Posterior vena cava (tissue), 2 donors: Measurements from ENCODE around the gene CHD3. TPM values are rescaled to one million over a fixed set of nuclear protein-coding genes. Genes with fewer than 3 reads are reported as not detected.

ENCODE experiments used
- DNase-seq: peaks from one replicate; pipeline ENCODE4 v3.0.0-alpha.2; 2020; ENCODE audit warnings: low spot score
- intact Hi-C, 2 donors: fragments of 100-400 bp; cut with DNase I; formaldehyde crosslinking; loops; one replicate each; pipeline versions ENCODE4 v1.14.1 to v1.14.2; 2022 to 2023
- long read RNA-seq, 2 donors: library from polyadenylated mRNA; unstranded; transcript quantifications; one replicate each; pipeline ENCODE4 v2.0.0, GENCODE V29; 2020 to 2021
- total RNA-seq, 2 donors: library from RNA; stranded (reverse); fragmentation: NEBNext Ultra II Directional; extraction: Animal tissue kit (Norgen Biotek cat#: 25700); gene quantifications; one replicate each; pipeline ENCODE4 v1.2.1, GENCODE V29; 2021
- donor health status: DM: yes; HTN: yes; CAD: no.
- donor health status: DM: yes; HTN: yes; CAD: no.

Gene CHD3
- 100 to 1,000 TPM in 1 of 2 donors, 10 to 100 TPM in 1; 67.4 to 105 TPM for total RNA-seq
- long read RNA-seq, donor 1, partial matches to known transcripts, result 41 of 48 reads
- long read RNA-seq, donor 1, other reads (novel, unspliced or antisense), result 5 of 48 reads
- long read RNA-seq, donor 2, partial matches to known transcripts, result 51 of 54 reads
- long read RNA-seq, donor 2, other reads (novel, unspliced or antisense), result 1 of 54 reads

DNA sequence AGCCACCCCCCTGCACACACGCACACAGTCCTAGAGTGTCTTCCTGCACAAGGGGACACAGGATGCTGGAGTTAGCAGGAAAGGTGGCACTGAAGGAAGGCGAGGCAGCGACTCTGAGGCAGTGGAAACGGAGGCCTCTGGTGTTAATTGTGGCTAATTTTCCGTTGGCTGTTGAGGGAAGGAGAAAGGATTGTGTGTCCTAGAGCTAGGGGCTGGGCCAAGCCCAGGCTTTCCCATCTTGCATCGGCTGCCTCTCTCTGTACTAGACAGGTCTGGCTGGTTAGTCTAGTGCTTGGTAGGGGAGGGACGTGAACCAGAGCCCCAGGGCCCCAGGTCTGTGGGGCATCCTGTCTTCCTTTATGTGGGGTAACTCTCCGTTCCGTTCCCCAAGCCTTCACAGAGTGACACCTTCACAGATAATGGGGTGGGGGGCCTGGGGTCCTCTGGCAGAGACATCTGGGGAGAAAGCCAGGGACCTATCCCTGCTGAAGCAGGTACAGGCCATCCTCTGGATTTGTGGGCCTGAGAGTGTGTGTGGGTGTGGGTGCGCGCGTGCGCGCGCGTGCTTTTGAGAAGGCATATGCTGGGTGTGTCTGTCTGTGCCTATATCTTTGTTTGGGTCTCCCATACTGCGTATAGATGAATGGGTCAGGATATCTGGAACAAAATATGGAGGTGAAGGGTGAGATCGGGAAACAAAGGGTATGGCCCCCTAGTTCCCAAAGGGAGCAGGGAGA, at the start of gene CHD3:
Gene CHD3, plus strand, starts transcription at position 606 of the 737 bp plus-strand sequence. CDS start 212 bp downstream, outside the sequence.
- intact Hi-C loops, result no loop called here

DNA sequence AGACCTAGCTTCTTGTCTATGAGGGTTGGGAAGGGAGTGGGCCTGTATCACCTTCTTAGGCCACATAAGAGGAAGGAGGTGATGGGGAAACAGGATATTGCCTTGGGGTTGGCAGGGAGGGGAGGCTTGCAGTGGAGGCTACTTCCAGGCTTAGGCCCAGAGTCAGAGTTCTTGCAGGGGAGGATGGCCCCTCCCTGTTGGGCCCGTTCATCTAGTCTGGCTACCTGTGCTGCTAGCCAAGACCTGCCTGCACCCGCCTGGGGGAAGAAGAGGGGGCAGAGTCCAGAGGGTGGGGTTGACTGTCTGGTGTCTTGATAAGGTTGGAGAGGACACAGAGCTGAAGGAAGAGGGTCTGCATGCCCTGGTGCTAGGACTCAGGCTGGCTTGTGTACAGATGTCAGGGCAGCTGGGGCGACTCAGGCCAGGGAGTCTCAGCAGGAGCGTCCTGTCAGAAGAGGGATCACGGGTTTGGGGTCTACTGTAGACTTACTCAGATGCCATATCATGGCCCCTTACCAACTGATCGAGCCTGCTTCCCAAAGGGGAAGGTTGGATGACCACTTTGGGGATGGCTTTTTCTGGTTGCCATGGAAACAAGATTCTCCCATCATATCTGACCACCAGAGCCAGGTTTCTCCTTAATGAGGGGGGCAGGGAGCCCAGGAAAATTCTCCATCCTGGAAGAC, 49.3 kb upstream of the CHD3 start:
- intact Hi-C loops, result no loop called here
- DNase-seq, result no peak

More for the DNA sequence above, at the start of gene CHD3:
- no peak for DNase-seq

DNA sequence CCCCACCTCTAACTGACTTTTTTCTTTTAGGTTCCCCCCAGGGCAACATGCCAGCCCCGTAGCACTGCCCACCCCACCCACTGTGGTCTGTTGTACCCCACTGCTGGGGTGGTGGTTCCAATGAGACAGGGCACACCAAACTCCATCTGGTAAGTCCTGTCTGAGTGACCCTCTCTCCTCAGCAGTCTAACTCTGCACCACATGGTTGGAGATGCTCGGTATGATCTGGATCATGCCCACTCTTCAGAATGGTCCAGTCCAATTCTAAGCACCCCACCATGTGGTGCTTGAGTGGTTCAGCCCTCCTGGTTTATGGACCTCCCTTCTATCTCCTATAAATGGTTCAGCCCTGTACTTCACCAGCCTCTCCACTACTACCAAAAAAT, 48.7 kb upstream of the CHD3 start:
- intact Hi-C loops, result no loop called here
- DNase-seq, result no peak

DNA sequence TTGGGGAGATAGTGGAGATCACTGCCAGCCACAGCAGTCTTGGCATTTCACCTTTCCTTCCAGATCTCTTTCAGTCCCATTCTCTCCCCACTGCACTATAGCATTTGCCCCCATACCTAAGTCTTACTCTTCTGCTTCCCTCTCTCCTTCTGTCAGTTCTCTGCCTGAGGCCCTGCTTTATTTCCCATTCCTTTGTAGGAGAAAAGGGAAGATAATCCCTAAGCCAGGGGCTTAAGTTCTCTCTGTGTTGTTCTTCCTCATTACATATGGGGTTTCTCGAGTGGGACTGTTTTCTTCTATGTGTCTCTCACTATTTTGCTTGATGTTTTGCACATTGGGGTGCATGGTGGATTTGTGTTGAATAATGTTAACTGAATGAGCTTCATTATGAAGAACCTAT, 48.1 kb upstream of the CHD3 start:
- intact Hi-C loops, result no loop called here
- no peak for DNase-seq

DNA sequence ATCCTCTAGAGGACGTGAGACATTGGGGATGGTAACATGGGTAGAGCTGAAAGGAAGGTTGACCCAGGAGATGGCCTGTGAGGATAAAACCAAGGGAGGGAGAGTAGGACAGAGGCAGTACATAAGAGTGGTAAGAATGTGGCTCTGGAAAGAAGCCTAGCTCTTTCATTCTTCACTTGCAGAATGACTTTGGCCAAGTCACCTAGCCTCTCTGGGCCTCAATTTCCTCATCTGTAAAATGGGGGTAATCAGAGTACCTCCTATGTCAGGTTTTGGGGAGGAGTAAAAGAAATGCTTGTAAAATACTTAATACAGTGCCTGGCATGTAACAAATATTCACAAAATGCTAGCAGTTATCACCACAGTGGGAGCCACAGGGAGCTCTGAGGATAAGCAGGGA, 47.7 kb upstream of the CHD3 start:
- no peak for DNase-seq
- intact Hi-C loops, result no loop called here

DNA sequence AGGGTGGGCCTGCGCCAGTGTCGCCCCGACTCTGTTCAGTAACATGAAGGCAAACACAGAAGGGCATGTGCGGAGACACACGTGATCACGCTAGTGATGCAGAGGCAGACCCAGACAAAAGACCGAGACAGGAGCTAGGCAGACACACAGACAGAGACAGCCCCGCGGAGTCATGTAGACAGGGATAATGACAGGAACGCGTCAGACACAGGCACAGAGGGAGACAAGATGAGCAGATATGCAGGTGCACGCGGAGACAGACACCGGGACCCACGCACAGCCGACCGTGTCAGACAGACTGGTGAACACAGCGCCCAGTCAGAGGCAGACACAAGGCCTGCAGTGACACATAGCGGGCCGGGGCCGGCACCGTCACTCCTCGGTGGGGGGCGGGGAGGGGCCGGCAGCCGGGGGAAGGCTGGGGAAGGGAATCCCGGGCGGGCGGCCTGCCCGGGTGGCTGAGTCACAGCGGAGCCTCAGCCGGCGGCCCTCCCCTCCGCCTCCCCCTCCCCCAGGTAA, 47.1 kb upstream of the CHD3 start:
- DNase-seq, result peak; percentile 98
- intact Hi-C loops, result no loop called here

DNA sequence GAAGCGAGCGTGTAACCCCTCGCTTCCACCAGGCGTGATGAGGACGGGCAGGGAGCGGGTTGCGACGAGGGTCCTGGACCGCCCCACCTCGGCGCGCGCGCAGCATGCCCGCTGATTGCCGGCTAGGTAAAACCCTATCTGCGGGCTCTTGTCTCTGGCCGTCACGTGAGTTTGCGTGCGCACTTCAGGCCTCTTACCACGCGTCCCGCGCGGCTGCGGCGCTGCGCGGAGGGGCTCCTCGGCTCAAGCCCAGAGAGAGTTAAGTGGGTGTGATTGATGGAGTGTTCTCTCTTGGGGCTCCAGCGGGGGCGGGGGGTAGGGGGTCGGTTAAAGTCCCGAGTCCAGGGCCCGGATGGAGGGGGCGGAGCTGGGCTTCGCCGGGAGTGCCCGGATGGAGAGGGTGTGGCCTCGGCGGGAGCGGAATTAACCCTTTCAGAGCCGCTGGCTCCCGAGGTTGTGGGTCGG, 46.6 kb upstream of the CHD3 start:
- intact Hi-C loops, result no loop called here
- peak; percentile 97 for DNase-seq

DNA sequence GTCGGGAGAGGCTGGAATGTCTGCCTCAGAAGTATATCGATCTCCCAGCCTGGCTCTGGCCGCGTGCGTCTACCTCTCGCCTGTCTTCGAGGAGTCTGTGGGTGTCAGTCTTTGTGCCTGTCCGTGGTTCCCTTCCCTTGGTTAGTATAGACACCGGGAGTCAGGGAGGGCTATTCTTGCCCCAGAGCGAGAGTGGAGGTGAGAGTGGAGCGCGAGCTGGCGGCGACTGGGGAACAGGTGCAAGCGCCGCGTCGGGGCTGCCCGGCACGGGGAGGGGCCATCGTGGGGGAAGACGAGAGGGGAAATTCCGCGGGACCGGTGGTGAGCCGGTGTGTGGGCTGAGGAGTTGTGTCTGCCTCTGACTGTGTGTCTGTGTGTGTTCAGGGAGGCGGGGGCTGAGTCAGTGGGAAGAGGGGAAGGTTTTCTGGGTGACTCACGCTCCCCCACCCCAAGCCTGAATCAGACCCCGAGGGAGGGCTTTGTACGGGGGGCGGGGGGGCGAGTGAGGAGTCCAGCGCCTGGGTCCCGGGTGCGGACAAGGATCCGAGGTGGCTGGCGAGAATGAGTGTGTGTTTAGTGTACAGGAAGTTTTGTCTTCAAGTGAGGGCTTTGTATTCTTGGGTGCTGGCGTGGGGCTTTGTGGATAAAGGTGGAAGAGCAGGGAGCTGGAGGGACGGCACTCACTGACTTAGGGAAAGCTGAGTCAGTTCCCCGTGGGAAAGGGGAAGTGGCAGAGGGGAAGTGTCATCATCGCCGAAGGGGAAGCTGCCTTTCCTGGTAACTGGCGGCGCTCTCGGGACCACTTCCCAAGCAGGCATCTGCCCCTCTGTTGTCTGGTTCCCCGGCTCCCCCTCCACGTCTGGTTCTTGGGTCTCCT, 46.0 kb upstream of the CHD3 start:
- intact Hi-C loops, result no loop called here
- peak; percentile 95 for DNase-seq

DNA sequence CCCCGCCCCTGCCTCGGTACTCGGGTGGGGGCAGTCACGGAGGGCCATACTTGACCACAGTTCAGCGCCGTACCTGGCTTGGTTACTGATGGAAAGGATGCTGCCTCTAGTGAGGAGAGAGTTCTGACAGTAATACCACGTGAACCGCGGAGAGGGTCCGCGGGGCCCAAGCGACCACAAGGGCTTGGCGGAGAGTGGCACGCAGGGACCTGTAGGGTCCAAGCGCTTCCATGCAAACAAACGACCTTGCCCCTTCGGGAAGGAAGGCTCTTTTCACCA, 45.4 kb upstream of the CHD3 start:
- no peak for DNase-seq
- intact Hi-C loops, result no loop called here

DNA sequence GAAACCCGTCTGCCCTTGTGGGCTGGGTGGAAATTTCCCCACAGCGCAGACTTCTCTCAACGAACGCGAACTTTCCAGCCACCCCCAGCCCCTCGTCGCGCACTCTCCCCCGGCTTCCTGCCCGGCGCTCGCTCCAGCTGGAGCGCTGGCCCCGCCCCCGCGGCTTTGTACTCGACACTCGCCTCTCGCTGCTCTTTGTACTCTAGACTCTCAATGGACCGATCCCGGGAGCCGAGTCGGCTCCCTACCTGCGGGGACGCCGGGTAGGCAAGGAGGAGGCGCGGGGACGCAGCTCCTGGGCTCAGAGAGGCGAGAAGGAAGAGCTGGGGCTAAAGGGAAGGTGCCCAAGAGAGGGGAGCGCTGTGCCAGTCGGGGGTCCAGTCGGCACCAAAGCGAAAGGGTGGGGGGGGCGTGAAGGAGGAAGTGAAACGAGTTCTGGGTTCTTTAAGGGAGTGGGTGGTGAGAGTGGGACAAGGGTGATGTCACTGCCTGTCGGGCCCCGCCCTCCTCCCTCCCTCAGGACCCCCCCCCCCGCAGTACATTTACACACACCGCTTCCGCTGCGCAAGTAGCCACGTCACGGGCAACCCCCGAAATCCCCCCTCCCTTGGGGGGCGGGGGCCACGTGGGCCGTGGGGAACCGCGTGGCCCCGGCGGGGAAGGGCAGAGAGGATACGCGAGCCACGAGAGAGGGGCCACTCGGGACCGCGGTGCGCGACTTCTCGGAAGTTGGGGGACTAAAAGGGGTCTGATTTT, 44.9 kb upstream of the CHD3 start:
- peak; percentile 95 for DNase-seq
- intact Hi-C loops, result no loop called here

DNA sequence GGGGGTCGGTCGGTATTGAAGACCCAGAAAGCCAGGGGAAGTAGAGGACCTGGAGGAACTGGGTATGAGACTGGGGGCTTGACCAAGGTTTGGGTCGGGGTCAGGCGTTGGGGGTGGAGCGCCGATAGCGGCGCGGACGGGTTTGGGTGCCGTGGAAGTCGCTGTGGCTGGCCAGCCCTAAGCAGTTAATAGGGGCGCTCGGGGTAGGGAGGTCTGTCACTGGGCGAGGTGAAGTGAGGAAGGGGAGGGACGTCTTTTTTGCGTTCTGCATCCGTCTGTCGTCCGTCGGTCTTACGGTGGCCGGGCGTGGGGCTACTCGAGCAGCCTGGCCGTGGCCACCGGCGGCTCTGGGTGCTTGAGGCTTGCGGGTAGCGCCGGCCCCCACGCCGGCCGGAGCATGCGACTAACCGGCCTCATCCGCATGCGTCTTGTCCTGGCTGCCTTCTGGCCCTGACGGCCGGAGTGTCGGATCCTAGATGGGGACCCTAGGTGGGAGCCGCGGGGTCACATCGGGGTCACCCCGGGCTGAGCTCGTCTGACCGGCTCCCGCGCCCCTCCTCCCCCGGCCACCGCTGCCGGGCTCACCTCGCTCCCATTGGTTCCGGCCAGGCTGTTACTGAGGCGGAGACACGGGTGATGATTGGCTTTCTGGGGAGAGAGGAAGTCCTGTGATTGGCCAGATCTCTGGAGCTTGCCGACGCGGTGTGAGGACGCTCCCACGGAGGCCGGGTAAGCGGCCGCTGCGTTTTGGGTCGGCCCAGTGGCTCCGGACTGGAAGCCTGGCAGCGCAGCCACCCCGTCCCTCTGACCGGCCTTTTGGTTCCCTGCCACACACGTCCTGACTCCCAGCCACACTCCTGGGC, 44.1 kb upstream of the CHD3 start:
- DNase-seq, result peak; percentile 97
- intact Hi-C loops, result no loop called here

DNA sequence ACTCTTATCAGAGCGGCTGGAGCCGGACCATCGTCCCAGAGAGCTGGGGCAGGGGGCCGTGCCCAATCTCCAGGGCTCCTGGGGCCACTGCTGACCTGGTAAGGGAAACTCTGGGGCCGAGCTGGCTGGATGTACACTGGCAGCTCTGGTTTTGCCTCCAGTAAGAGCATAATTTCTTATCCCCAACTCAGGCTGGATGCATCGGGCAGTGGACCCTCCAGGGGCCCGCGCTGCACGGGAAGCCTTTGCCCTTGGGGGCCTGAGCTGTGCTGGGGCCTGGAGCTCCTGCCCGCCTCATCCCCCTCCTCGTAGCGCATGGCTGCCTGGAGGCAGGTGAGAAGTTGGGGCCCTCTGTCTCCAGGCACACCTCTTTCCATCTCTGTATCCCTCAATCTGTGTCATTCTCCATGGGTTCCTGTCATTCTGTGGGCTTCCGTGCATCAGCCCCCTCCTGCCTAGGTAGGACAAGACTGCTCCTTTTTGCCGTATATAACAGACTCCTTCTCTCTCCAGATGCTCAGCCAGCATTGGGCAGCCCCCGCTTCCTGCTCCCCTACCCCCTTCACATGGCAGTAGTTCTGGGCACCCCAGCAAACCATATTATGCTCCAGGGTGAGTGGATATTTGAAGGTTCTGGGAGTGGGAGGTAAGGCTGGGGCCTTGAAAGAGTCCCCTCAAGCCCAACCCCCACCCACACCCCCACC, 43.1 kb upstream of the CHD3 start:
- no peak for DNase-seq
- intact Hi-C loops, result no loop called here

DNA sequence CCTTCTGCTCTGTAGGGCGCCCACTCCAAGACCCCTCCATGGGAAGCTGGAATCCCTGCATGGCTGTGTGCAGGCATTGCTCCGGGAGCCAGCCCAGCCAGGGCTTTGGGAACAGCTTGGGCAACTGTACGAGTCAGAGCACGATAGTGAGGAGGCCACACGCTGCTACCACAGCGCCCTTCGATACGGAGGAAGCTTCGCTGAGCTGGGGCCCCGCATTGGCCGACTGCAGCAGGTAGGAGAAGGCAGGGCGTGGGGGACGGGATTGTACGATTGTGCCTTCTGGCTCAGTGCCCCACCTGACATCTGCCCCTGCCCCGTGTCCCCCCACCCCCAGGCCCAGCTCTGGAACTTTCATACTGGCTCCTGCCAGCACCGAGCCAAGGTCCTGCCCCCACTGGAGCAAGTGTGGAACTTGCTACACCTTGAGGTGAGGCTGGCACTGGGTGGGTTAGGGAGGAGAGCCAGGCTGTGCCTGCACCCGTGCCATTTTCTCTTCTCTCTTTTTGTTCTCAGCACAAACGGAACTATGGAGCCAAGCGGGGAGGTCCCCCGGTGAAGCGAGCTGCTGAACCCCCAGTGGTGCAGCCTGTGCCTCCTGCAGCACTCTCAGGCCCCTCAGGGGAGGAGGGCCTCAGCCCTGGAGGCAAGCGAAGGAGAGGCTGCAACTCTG, 42.4 kb upstream of the CHD3 start:
- DNase-seq, result peak; percentile 78
- intact Hi-C loops, result no loop called here

DNA sequence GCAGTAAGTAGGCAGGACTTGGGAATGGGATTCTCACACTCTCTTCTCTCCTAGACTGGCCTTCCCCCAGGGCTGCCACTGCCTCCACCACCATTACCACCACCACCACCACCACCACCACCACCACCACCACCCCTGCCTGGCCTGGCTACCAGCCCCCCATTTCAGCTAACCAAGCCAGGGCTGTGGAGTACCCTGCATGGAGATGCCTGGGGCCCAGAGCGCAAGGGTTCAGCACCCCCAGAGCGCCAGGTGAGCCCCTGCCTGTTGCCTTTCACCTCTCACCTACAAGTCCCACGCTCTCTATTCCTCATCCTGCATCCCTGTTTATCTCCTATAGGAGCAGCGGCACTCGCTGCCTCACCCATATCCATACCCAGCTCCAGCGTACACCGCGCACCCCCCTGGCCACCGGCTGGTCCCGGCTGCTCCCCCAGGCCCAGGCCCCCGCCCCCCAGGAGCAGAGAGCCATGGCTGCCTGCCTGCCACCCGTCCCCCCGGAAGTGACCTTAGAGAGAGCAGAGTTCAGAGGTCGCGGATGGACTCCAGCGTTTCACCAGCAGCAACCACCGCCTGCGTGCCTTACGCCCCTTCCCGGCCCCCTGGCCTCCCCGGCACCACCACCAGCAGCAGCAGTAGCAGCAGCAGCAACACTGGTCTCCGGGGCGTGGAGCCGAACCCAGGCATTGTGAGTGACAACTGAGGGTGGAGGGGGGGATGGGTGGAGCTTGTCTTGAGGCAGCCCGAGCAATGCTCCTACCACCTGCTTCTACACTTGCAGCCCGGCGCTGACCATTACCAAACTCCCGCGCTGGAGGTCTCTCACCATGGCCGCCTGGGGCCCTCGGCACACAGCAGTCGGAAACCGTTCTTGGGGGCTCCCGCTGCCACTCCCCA, 41.6 kb upstream of the CHD3 start:
- peak; percentile 79 for DNase-seq
- intact Hi-C loops, result no loop called here

DNA sequence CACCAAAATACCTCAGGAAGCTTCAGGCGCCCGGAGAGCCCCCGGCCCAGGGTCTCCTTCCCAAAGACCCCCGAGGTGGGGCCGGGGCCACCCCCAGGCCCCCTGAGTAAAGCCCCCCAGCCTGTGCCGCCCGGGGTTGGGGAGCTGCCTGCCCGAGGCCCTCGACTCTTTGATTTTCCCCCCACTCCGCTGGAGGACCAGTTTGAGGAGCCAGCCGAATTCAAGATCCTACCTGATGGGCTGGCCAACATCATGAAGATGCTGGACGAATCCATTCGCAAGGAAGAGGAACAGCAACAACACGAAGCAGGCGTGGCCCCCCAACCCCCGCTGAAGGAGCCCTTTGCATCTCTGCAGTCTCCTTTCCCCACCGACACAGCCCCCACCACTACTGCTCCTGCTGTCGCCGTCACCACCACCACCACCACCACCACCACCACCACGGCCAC, 40.4 kb upstream of the CHD3 start:
- intact Hi-C loops, result no loop called here
- DNase-seq, result peak; percentile 67

DNA sequence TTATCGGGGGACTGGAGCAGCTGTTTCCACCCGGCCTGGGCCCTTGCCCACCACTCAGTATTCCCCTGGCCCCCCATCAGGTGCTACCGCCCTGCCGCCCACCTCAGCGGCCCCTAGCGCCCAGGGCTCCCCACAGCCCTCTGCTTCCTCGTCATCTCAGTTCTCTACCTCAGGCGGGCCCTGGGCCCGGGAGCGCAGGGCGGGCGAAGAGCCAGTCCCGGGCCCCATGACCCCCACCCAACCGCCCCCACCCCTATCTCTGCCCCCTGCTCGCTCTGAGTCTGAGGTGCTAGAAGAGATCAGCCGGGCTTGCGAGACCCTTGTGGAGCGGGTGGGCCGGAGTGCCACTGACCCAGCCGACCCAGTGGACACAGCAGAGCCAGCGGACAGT, 39.9 kb upstream of the CHD3 start:
- no peak for DNase-seq
- intact Hi-C loops, result no loop called here
